ENCODE results near the gene JPH2. TPM values are rescaled to one million over a fixed set of nuclear protein-coding genes. Genes with fewer than 3 reads are reported as not detected.
A peak's percentile ranks its signal among the peaks of the same experiment; 100 is the strongest.

Gene JPH2
- total RNA-seq, 4 donors from 2014 or later, result 173 to 442 (median 242) TPM

- Histone ChIP-seq H3K27ac (no peak overlapping the region), H3K27me3 (no peaks in the 10 kb centered on the region), H3K36me3 (no peaks in the 10 kb centered on the region), H3K4me3 (no peak overlapping the region), H3K9me3 (no peaks in the 10 kb centered on the region), H3K4me1 (peaks cover 0 to 24% (median 0%) of the 10 kb centered on the region in 3 donors)
- no peak for TF ChIP-seq EP300 (IDR thresholded peaks at IDR 0.05)
- TF ChIP-seq CTCF (IDR thresholded peaks at IDR 0.05), result no peak
- no peak for TF ChIP-seq POLR2AphosphoS5 (IDR thresholded peaks at IDR 0.05)
- no peak for TF ChIP-seq POLR2A (IDR thresholded peaks at IDR 0.05)
- 17 to 50% methylated on average over 1 to 5 of the region's 7 CpGs for WGBS, 2 donors (ENCODE audit: low coverage in 1 of 2)
- no peak for ATAC-seq
Observed at GRCh38 chr20:44095831-44096230, 91.2 kb downstream of the JPH2 start.

DNA sequence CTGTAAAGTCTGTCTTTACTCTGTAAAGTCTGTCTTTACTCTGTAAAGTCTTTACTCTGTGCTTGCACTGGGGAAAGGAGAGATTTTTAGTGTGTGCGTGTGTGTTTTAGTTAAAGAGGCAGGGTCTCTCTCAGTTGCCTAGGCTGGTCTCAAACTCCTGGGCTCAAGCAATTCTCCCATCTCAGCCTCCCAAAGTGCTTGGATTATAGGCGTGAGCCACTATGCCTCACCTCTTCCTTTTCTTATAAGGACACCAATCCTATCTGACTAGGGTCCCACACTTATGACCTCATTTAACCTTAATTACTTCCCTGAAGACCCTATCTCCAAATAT is 93.8 kb downstream of the JPH2 start:
- 74 to 79% methylated on average over 2 of the region's 2 CpGs for WGBS, 2 donors (ENCODE audit: low coverage in 1 of 2)
- no peaks in the 10 kb centered on the region for H3K27me3 ChIP-seq
- no peak overlapping the region for H3K27ac ChIP-seq
- no peak for TF ChIP-seq CTCF (IDR thresholded peaks at IDR 0.05)
- TF ChIP-seq POLR2AphosphoS5 (IDR thresholded peaks at IDR 0.05), result no peak
- no peak for TF ChIP-seq EP300 (IDR thresholded peaks at IDR 0.05)
- no peak for TF ChIP-seq POLR2A (IDR thresholded peaks at IDR 0.05)
- H3K9me3 ChIP-seq, result no peaks in the 10 kb centered on the region
- H3K36me3 ChIP-seq, result no peaks in the 10 kb centered on the region
- no peak overlapping the region for H3K4me3 ChIP-seq
- ATAC-seq, result no peak
- H3K4me1 ChIP-seq, result peaks cover 0 to 32% (median 0%) of the 10 kb centered on the region in 3 donors

- Histone ChIP-seq H3K4me3 (no peak overlapping the region), H3K36me3 (no peaks in the 10 kb centered on the region), H3K4me1 (peaks cover 0 to 32% (median 0%) of the 10 kb centered on the region in 3 donors), H3K27ac (no peak overlapping the region), H3K9me3 (no peaks in the 10 kb centered on the region), H3K27me3 (no peaks in the 10 kb centered on the region)
- TF ChIP-seq POLR2AphosphoS5 (IDR thresholded peaks at IDR 0.05) (no peak), CTCF (IDR thresholded peaks at IDR 0.05) (peak in 3 of 4 experiments; percentile 31 to 43 (median 37))
- no peak for ATAC-seq
- 50 to 57% methylated on average over 3 to 8 of the region's 9 CpGs for WGBS, 2 donors (ENCODE audit: low coverage in 1 of 2)
Observed at GRCh38 chr20:44092551-44093248, 94.3 kb downstream of the JPH2 start.

GRCh38 chr20:44091026-44091425 is 96.0 kb downstream of the JPH2 start:
- no peak for ATAC-seq
- no peak overlapping the region for H3K27ac ChIP-seq
- TF ChIP-seq EP300 (IDR thresholded peaks at IDR 0.05) (no peak), POLR2AphosphoS5 (IDR thresholded peaks at IDR 0.05) (no peak), CTCF (IDR thresholded peaks at IDR 0.05) (no peak), POLR2A (IDR thresholded peaks at IDR 0.05) (no peak)
- H3K9me3 ChIP-seq, result no peaks in the 10 kb centered on the region
- no peaks in the 10 kb centered on the region for H3K27me3 ChIP-seq
- no peaks in the 10 kb centered on the region for H3K36me3 ChIP-seq
- WGBS, 2 donors (ENCODE audit: low coverage in 1 of 2), result 75% methylated on average over 3 of the region's 4 CpGs; no CpG with 5 or more reads in 1 of the 2 donors
- H3K4me3 ChIP-seq, result no peak overlapping the region
- peaks cover 0 to 37% (median 0%) of the 10 kb centered on the region in 3 donors for H3K4me1 ChIP-seq

DNA sequence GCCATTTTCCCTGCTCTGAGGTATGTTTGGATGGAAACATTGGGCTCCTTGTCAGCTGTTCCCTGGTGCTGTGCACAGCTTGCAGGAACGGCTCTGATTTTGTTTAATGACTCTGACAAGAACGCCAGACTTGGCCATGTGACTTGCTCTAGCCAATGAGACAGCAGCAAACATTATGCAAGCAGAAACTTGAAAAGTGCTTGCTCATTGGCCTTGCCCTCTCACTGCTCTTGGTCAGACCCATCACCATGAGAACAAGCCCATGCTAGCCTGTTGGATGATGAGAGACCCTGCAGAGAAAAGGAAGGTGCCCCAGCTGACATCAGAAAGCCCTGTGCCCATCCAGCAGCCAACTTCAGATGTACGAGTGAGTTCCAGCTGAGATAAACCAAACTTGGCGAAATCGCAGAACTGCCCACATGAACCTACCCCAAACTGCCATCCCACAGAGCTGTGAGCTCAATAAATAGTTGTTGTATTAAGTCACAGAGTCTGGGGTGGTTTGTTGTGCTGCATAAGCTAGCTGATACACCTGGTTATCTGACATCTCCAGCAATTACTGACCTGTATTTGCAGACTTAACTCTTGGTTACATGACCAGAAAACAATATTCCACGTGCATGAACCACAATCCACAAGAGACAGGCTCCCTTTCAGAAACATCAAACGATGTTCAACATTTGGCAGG is 96.9 kb downstream of the JPH2 start:
- Histone ChIP-seq H3K27ac (no peak overlapping the region), H3K36me3 (no peaks in the 10 kb centered on the region), H3K4me1 (peaks cover 0 to 37% (median 0%) of the 10 kb centered on the region in 3 donors), H3K27me3 (no peaks in the 10 kb centered on the region), H3K4me3 (no peak overlapping the region), H3K9me3 (no peaks in the 10 kb centered on the region)
- TF ChIP-seq CTCF (IDR thresholded peaks at IDR 0.05) (no peak), EP300 (IDR thresholded peaks at IDR 0.05) (no peak), POLR2AphosphoS5 (IDR thresholded peaks at IDR 0.05) (no peak), POLR2A (IDR thresholded peaks at IDR 0.05) (no peak)
- ATAC-seq, result no peak
- 61 to 95% methylated on average over 3 to 4 of the region's 7 CpGs for WGBS, 2 donors (ENCODE audit: low coverage in 1 of 2)
